DMS53 treated with DMSO at 0.1 percent for 48 hours (cell line): ENCODE measurements around the gene ZIC1.

Experiments
- DNase-seq: peaks from one replicate; lab custom pipeline; 2025; ENCODE audit not compliant: unreplicated experiment; lab: John Stamatoyannopoulos, UW

Gene ZIC1

GRCh38 chr3:147422196-147422595, 13.0 kb downstream of the ZIC1 start:
- no peak for DNase-seq

GRCh38 chr3:147422601-147423536, 13.7 kb downstream of the ZIC1 start:
- no peak for DNase-seq

GRCh38 chr3:147423537-147423797, 14.3 kb downstream of the ZIC1 start:
- no peak for DNase-seq

GRCh38 chr3:147423798-147424580, 14.8 kb downstream of the ZIC1 start:
- DNase-seq, result no peak

GRCh38 chr3:147424581-147425387, 15.6 kb downstream of the ZIC1 start:
- DNase-seq, result no peak

GRCh38 chr3:147425388-147425850, 16.3 kb downstream of the ZIC1 start:
- no peak for DNase-seq

- no peak for DNase-seq
These were observed 17.8 kb downstream of the ZIC1 start for GRCh38 chr3:147426931-147427330.

GRCh38 chr3:147427746-147428145, 18.6 kb downstream of the ZIC1 start:
- DNase-seq, result no peak

- no peak for DNase-seq
These were observed 19.2 kb downstream of the ZIC1 start for GRCh38 chr3:147428326-147428725.

- no peak for DNase-seq
These were observed 19.6 kb downstream of the ZIC1 start for GRCh38 chr3:147428754-147429153.

- DNase-seq, result no peak
These were observed 22.6 kb downstream of the ZIC1 start for GRCh38 chr3:147431751-147432150.

GRCh38 chr3:147447224-147447623, 38.1 kb downstream of the ZIC1 start:
- DNase-seq, result no peak

GRCh38 chr3:147449669-147450068, 40.5 kb downstream of the ZIC1 start:
- no peak for DNase-seq

GRCh38 chr3:147458995-147459704, 50.0 kb downstream of the ZIC1 start:
- no peak for DNase-seq

- DNase-seq, result no peak
These were observed 53.7 kb downstream of the ZIC1 start for GRCh38 chr3:147462856-147463255.
